Ovary (tissue), 9 donors: ENCODE data around the gene DIPK1C. TPM values are rescaled to one million over a fixed set of nuclear protein-coding genes. Genes with fewer than 3 reads are reported as not detected.

Experiments
- DNase-seq, 5 donors: peaks; one replicate each; pipeline ENCODE4 v3.0.0-alpha.2; 2019 to 2020
- H3K27ac ChIP-seq, 2 donors: fragments of 200-600 bp; one replicate each; pipeline versions ENCODE4 v1.5.1 to v1.8.0; 2019 to 2022
- H3K27me3 ChIP-seq: fragments of 200-600 bp; one replicate; pipeline ENCODE4 v1.8.0; 2022
- H3K36me3 ChIP-seq: fragments of 200-600 bp; sonication (generic); one replicate; pipeline ENCODE4 v1.5.1; 2019
- H3K4me1 ChIP-seq: one replicate; pipeline ENCODE4 v1.8.1; 2013; ENCODE audit warnings: mild to moderate bottlenecking, moderate library complexity; ENCODE audit not compliant: insufficient read depth
- H3K4me3 ChIP-seq: fragments of 200-600 bp; sonication (generic); one replicate; pipeline ENCODE4 v1.5.1; 2017
- H3K9me3 ChIP-seq, 2 donors: fragments of 200-600 bp in 1 of 2; sonication (generic) in 1 of 2; one replicate each; pipeline versions ENCODE4 v1.5.1 to v1.8.1; 2013 to 2019; ENCODE audit warnings: mild to moderate bottlenecking in 1 of 2, moderate library complexity in 1 of 2
- EP300 ChIP-seq: sonication (generic); formaldehyde crosslinking; IDR thresholded peaks from one replicate; pipeline ENCODE4 v1.6.1; 2017; ENCODE audit warnings: antibody characterized with exemption
- POLR2A ChIP-seq: fragments of 450-650 bp; IDR thresholded peaks from one replicate; pipeline ENCODE4 v1.6.1; 2017; ENCODE audit warnings: antibody characterized with exemption, mild to moderate bottlenecking, moderate library complexity
- WGBS, 3 donors: extraction: QIAGEN DNeasy Blood & Tissue Kit in 1 of 3; methylation state at CpG; one replicate each; pipeline versions ENCODE4 v1.1.5 to v1.1.7; 2013 to 2017; 5-methylcytosine and 5-hydroxymethylcytosine counted together
- intact Hi-C, 4 donors: fragments of 100-400 bp; cut with DNase I; formaldehyde crosslinking; loops; one replicate each; pipeline versions ENCODE4 v1.11.0 to v1.15.1; 2022 to 2023
- polyA plus RNA-seq, 2 donors: library from polyadenylated mRNA; stranded (reverse); fragments of 200-250 nt in 1 of 2; fragments of 350-450 nt in 1 of 2; fragmentation: Illumina TruSeq in 1 of 2; extraction: RNeasy Lipid Tissue Mini Kit (QIAGEN cat#74804) in 1 of 2; gene quantifications; one replicate each; pipeline ENCODE4 v1.2.3, GENCODE V29; 2013 to 2014
- total RNA-seq, 7 donors: library from RNA; depleted of rRNA in 2 of 7; stranded (reverse); fragments of >200 nt in 2 of 7; fragmentation: NEBNext Ultra II Directional in 3 of 7; extraction: Animal tissue kit (Norgen Biotek cat#: 25700) in 3 of 7; gene quantifications; one replicate each; pipeline versions ENCODE4 v1.1.0 to v1.2.4, GENCODE V29; 2016 to 2023
- TF ChIP-seq, protein P1 (sequence below), 3 donors: fragments of 450-650 bp in 2 of 3; fragments of 200-600 bp in 1 of 3; IDR thresholded peaks; one replicate each; pipeline versions ENCODE4 v1.5.1 to v1.8.0; 2016 to 2022; ENCODE audit warnings: antibody characterized with exemption in 3 of 3, mild to moderate bottlenecking in 1 of 3
- donor health status: DM: no; HTN: no; CAD: no; lungs with moderate emphysema.
- donor health status: DM: no; HTN: no; CAD: no.
- donor health status: Bipolar disorder and iron deficiency.
- donor health status: DM: yes; HTN: yes; CAD: no.
- donor health status: DM: no; HTN: no; CAD: no.
- donor health status: DM: yes; HTN: yes; CAD: no.

The DIPK1C gene
- total and polyA plus RNA-seq, 9 donors, result 0.04 to 0.17 (median 0.05) TPM; not detected in 6

DNA sequence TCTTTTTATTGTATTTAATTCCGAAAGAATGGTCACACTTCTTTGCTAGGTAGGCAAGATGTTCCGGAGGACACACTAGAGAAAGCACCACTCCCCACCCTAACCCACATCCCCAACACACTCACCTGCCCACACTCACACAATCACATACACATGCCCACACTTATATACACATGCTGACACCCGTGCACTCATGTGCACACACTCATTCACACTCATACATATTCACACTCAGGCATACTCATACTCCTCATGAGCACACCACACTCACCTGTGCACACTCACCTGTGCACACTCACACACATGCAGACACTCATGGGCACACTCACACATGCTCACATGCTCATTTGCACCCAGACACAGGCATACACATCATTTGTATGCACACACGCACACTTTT is 21.4 kb downstream of the DIPK1C start:
- TF ChIP-seq, protein P1, sequence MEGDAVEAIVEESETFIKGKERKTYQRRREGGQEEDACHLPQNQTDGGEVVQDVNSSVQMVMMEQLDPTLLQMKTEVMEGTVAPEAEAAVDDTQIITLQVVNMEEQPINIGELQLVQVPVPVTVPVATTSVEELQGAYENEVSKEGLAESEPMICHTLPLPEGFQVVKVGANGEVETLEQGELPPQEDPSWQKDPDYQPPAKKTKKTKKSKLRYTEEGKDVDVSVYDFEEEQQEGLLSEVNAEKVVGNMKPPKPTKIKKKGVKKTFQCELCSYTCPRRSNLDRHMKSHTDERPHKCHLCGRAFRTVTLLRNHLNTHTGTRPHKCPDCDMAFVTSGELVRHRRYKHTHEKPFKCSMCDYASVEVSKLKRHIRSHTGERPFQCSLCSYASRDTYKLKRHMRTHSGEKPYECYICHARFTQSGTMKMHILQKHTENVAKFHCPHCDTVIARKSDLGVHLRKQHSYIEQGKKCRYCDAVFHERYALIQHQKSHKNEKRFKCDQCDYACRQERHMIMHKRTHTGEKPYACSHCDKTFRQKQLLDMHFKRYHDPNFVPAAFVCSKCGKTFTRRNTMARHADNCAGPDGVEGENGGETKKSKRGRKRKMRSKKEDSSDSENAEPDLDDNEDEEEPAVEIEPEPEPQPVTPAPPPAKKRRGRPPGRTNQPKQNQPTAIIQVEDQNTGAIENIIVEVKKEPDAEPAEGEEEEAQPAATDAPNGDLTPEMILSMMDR (IDR thresholded peaks at IDR 0.05), result no peak
- no peak for TF ChIP-seq POLR2A
- no peak for TF ChIP-seq EP300
- 73 to 88% (median 87%) methylated on average over 4 of the region's 4 CpGs for WGBS, 3 donors
- no peaks in the 10 kb centered on the region for H3K9me3 ChIP-seq

DNA sequence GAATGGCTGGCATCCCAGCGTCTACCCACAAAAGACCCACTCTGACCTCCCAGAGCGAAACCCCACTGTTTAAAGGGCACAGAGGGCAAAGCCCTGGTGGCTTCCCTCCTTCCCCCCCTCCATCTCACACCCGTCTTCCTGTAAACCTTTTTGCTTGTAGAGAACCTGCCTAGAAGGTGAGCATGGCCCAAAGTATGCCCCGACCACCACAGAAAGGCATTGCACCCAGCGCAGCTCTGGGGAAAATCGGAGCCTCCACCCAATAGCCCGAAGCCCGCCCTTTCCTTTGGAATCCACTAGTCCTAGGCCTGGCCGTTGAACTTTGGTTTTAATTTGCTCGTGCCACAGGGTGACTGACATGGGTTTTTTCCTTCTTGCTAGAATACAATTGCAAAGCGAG is 22.6 kb downstream of the DIPK1C start:
- Histone ChIP-seq H3K4me1 (no peaks in the 10 kb centered on the region), H3K9me3 (no peaks in the 10 kb centered on the region), H3K36me3 (no peaks in the 10 kb centered on the region), H3K4me3 (no peak overlapping the region), H3K27me3 (no peaks in the 10 kb centered on the region), H3K27ac (no peak overlapping the region)
- DNase-seq, result no peak
- TF ChIP-seq EP300 (no peak), POLR2A (no peak)
- TF ChIP-seq, protein P1 (IDR thresholded peaks at IDR 0.05), result no peak
- intact Hi-C loops, result no loop called here
- 89 to 93% (median 89%) methylated on average over 11 of the region's 11 CpGs for WGBS, 3 donors

More for the DNA sequence above, 21.4 kb downstream of the DIPK1C start:
- no peak for DNase-seq
- no peaks in the 10 kb centered on the region for H3K27me3 ChIP-seq
- intact Hi-C loops, result no loop called here
- H3K36me3 ChIP-seq, result no peaks in the 10 kb centered on the region
- H3K4me1 ChIP-seq, result no peaks in the 10 kb centered on the region
- H3K27ac ChIP-seq, result no peak overlapping the region
- no peak overlapping the region for H3K4me3 ChIP-seq

DNA sequence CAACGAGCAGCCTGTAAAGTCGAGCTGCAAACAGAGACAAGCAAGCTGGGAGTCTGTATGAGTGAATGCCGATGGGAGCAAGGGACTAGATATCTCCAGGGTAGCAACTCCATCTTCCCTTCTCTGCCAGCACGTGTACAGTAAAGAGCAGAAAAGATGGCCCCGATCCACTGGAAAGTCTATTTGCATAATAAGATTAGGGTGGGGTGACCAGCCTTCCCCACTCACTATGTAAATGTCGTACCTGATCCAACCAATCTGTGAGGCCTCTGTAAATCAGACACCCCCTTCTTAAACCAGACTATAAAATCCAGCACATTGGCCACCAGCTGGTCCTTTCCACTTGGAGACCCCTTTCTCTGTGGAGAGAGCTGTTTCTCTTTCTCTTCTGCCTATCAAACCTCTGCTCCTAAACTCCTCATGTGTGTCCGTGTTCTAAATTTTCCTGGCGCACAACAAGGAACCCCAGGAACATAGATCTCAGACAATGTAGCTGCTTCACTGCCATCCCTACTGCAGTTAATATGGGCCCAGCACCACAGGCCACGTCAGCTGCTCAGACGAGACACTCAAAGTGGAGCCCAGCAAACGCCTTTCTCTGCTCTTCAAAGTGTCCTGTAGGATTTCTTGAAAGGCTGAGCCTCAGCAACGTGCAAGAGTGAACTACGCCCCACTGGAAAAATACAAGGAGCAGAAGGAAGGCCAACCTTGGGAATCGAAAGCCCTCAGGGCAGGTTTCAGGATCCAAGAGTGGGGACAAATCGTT is 26.1 kb downstream of the DIPK1C start:
- H3K36me3 ChIP-seq, result no peaks in the 10 kb centered on the region
- H3K27me3 ChIP-seq, result no peaks in the 10 kb centered on the region
- no peak overlapping the region for H3K4me3 ChIP-seq
- H3K4me1 ChIP-seq, result no peaks in the 10 kb centered on the region
- intact Hi-C loops, result no loop called here
- no peak overlapping the region for H3K27ac ChIP-seq
- no peaks in the 10 kb centered on the region for H3K9me3 ChIP-seq
- DNase-seq, result no peak
- TF ChIP-seq EP300, result no peak
- TF ChIP-seq, protein P1 (IDR thresholded peaks at IDR 0.05), result no peak
- no peak for TF ChIP-seq POLR2A
- WGBS, 3 donors, result 67% methylated on average over 15 of the region's 15 CpGs

DNA sequence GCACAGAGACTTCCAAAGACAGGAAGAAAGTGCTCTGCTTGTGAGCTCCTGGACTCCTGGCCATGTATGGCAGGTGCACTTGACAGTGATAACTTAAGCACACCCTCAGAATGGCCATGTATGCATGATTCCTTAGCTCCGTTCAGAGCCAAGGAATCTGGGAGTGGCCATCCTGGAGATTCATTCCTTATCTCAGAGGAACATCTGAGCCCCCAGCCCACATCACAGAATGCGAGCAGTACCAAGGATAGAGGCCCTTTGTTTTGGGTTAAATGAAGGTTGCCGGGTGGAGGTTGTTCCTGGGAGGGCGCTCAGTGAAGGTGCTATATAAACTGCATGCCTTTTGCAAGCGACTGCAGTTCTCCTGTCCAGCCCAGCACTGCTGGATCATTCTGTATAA is 26.9 kb downstream of the DIPK1C start:
- no peak for DNase-seq
- Histone ChIP-seq H3K9me3 (no peaks in the 10 kb centered on the region), H3K4me3 (no peak overlapping the region), H3K4me1 (no peaks in the 10 kb centered on the region), H3K27ac (no peak overlapping the region), H3K27me3 (no peaks in the 10 kb centered on the region), H3K36me3 (no peaks in the 10 kb centered on the region)
- 63 to 78% (median 68%) methylated on average over 5 of the region's 5 CpGs for WGBS, 3 donors
- intact Hi-C loops, result no loop called here
- TF ChIP-seq, protein P1 (IDR thresholded peaks at IDR 0.05), result no peak
- TF ChIP-seq POLR2A (no peak), EP300 (no peak)
